B cell (primary cell): ENCODE data around the gene COX6B2. TPM values are rescaled to one million over a fixed set of nuclear protein-coding genes. Genes with fewer than 3 reads are reported as not detected.

Experiments
- ATAC-seq: fragments of 200-7000 bp; cut with Tn5 transposase; one replicate; pipeline ENCODE4 v1.10.0; 2021; ENCODE audit warnings: low read depth, mild to moderate bottlenecking, moderate number of reproducible peaks, moderate library complexity
- CTCF ChIA-PET: fragments of 350-600 bp; sonication (Branson Sonifier 250); formaldehyde crosslinking; loops from one replicate; lab custom pipeline; 2021; ENCODE audit warnings: antibody characterized with exemption, inconsistent platforms; lab: Charles Lee
- POLR2A ChIA-PET: fragments of 350-600 bp; sonication (Branson Sonifier 250); formaldehyde crosslinking; loops from one replicate; lab custom pipeline; 2021; ENCODE audit warnings: antibody characterized with exemption; lab: Charles Lee
- DNase-seq: peaks from one replicate; pipeline ENCODE4 v3.0.0; 2013
- H2AFZ ChIP-seq: 2 replicates; pipeline ENCODE4 v1.6.1; 2012; ENCODE audit warnings: mild to moderate bottlenecking, low read depth, low read length; ENCODE audit not compliant: insufficient read depth, poor library complexity, severe bottlenecking
- H3K27ac ChIP-seq, 2 donors: 1 replicate in 1 of 2; 2 replicates in 1 of 2; pipeline ENCODE4 v1.5.1; 2012 to 2013; ENCODE audit warnings: low read length in 2 of 2, mild to moderate bottlenecking in 2 of 2, moderate library complexity in 1 of 2
- H3K27me3 ChIP-seq, 4 experiments: fragments of 200-600 bp in 1 of 4; sonication (generic) in 1 of 4; replicated peaks in 1 of 4; 1 replicate in 2 of 4; 2 replicates in 2 of 4; pipeline versions ENCODE4 v1.6.1 to v1.7.0; 2013 to 2016; ENCODE audit warnings: low read length in 3 of 4, mild to moderate bottlenecking in 2 of 4, mixed read lengths in 1 of 4, moderate library complexity in 1 of 4; ENCODE audit not compliant: insufficient read depth in 4 of 4, control insufficient read depth in 3 of 4; ENCODE audit errors: control extremely low read depth in 1 of 4
- H3K36me3 ChIP-seq, 2 experiments: replicated peaks in 1 of 2; 1 replicate in 1 of 2; 2 replicates in 1 of 2; pipeline versions ENCODE4 v1.6.1 to v1.7.1; 2013; ENCODE audit warnings: low read length in 1 of 2; ENCODE audit not compliant: insufficient read depth in 2 of 2, control insufficient read depth in 1 of 2; ENCODE audit errors: control extremely low read depth in 1 of 2, extremely low read depth in 1 of 2
- H3K4me1 ChIP-seq, 2 donors: fragments of 200-600 bp in 1 of 2; sonication (generic) in 1 of 2; 1 replicate in 1 of 2; 2 replicates in 1 of 2; pipeline versions ENCODE4 v1.5.1 to v1.6.1; 2013 to 2017; ENCODE audit warnings: low read length in 2 of 2; ENCODE audit not compliant: control insufficient read depth in 2 of 2, insufficient read depth in 2 of 2
- H3K4me2 ChIP-seq: replicated peaks from 2 replicates; pipeline ENCODE3; 2012; ENCODE audit warnings: mild to moderate bottlenecking, low read depth, low read length; ENCODE audit not compliant: poor library complexity, severe bottlenecking
- H3K4me3 ChIP-seq, 5 experiments: fragments of 200-600 bp in 1 of 5; sonication (generic) in 1 of 5; 1 replicate in 3 of 5; 2 replicates in 2 of 5; pipeline versions ENCODE4 v1.5.1 to v1.7.0; 2011 to 2016; ENCODE audit warnings: low read length in 4 of 5, mild to moderate bottlenecking in 4 of 5, low read depth in 2 of 5, control low read depth in 1 of 5, moderate library complexity in 1 of 5; ENCODE audit not compliant: insufficient read depth in 1 of 5; ENCODE audit errors: control extremely low read depth in 1 of 5, extremely low read depth in 1 of 5
- H3K79me2 ChIP-seq: fragments of 200-600 bp; sonication (generic); one replicate; pipeline ENCODE4 v1.6.0; 2016; ENCODE audit warnings: low read length; ENCODE audit not compliant: control insufficient read depth, insufficient read depth
- H3K9ac ChIP-seq: fragments of 200-600 bp; sonication (generic); 2 replicates; pipeline ENCODE4 v1.6.1; 2017; ENCODE audit warnings: mild to moderate bottlenecking, low read length, moderate library complexity
- H3K9me3 ChIP-seq, 3 donors: one replicate each; pipeline versions ENCODE4 v1.6.1 to v1.7.1; 2013; ENCODE audit warnings: low read length in 2 of 3; ENCODE audit not compliant: control insufficient read depth in 2 of 3, insufficient read depth in 1 of 3; ENCODE audit errors: control extremely low read depth in 1 of 3
- H4K20me1 ChIP-seq: 2 replicates; pipeline ENCODE4 v1.6.0; 2012; ENCODE audit warnings: mild to moderate bottlenecking, low read length; ENCODE audit not compliant: insufficient read depth, control insufficient read depth, poor library complexity, severe bottlenecking
- H3K27ac Mint-ChIP-seq: one replicate; pipeline ENCODE4 v1.8.0; 2021; ENCODE audit warnings: mixed read lengths
- H3K27me3 Mint-ChIP-seq: one replicate; pipeline ENCODE4 v1.8.0; 2021; ENCODE audit warnings: mixed read lengths
- H3K4me1 Mint-ChIP-seq: one replicate; pipeline ENCODE4 v1.8.0; 2021; ENCODE audit warnings: mixed read lengths
- H3K4me3 Mint-ChIP-seq: one replicate; pipeline ENCODE4 v1.8.0; 2021; ENCODE audit warnings: mixed read lengths
- H3K9me3 Mint-ChIP-seq: one replicate; pipeline ENCODE4 v1.8.0; 2022; ENCODE audit warnings: mixed read lengths; ENCODE audit not compliant: insufficient read depth
- EZH2 ChIP-seq: IDR thresholded peaks from 2 replicates; pipeline ENCODE4 v1.6.1; 2012; ENCODE audit warnings: borderline replicate concordance, low read depth, mild to moderate bottlenecking, moderate library complexity, low read length; ENCODE audit not compliant: insufficient read depth, poor library complexity, severe bottlenecking
- WGBS: methylation state at CpG from one replicate; pipeline ENCODE4 v1.1.5; 2013; ENCODE audit warnings: missing lambda C conversion rate; ENCODE audit not compliant: insufficient coverage; 5-methylcytosine and 5-hydroxymethylcytosine counted together
- intact Hi-C: fragments of 100-400 bp; cut with micrococcal nuclease; formaldehyde crosslinking; loops from one replicate; pipeline ENCODE4 v1.10.0; 2022
- polyA plus RNA-seq: library from polyadenylated mRNA; depleted of rRNA; stranded (reverse); fragments of >200 nt; gene quantifications from 2 replicates; pipeline ENCODE4 v1.2.3, GENCODE V29; 2012
- total RNA-seq, 2 donors: library from RNA; stranded (reverse); fragments of 120-200 nt in 1 of 2; gene quantifications; 1 replicate in 1 of 2; 2 replicates in 1 of 2; pipeline versions ENCODE4 v1.2.3 to v1.2.4, GENCODE V29; 2013 to 2022
- TF ChIP-seq, protein P1 (sequence below): fragments of 200-600 bp; IDR thresholded peaks from one replicate; pipeline ENCODE4 v1.8.0; 2022; ENCODE audit warnings: antibody characterized with exemption, mild to moderate bottlenecking

The COX6B2 gene
- total and polyA plus RNA-seq, 2 donors (not counting 1 experiment from before 2014, with no cell fraction given) = not detected

DNA sequence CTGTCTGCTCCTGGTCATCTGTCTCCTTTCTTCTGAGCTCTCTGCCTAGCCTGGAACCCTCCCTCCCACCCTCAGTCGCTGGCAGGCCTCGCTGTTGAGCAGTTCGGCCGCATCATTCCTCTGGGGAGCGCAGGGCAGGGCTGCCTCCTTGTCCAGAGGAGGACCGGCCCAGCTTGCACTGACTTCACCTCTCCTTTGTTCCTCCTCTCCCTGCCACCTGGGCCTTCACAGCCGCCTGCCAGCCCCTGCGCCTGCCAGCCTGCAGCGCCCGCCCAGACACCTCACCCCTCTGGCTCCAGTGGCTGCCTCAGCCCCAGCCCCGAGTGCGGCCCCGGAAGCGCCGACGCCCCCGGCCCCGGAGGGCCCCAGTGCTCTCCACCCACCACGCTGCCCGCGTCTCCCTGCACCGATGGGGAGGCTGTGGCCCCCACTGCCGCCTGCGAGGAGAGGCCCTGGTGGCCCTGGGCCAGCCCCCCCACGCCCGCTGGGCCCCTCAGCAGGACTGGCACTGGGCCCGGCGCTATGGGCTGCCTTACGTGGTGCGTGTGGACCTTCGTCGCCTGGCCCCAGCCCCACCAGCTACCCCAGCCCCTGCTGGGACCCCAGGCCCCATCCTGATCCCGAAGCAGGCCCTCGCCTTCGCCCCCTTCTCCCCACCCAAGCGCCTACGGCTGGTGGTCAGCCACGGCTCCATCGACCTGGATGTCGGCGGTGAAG is 7.6 kb downstream of the COX6B2 start:
- 94% methylated on average over 36 of the region's 41 CpGs for WGBS
- intact Hi-C loops = no loop called here
- DNase-seq = no peak
- Mint-ChIP-seq H3K27me3 (peaks cover 15% of the 10 kb centered on the region), H3K4me3 (no peak overlapping the region), H3K27ac (no peak overlapping the region), H3K4me1 (peaks cover 2% of the 10 kb centered on the region), H3K9me3 (no peaks in the 10 kb centered on the region)
- Histone ChIP-seq H2AFZ (no peak overlapping the region), H3K36me3 (peaks cover 0 to 10% of the 10 kb centered on the region in 2 experiments), H3K9me3 (no peaks in the 10 kb centered on the region), H3K4me3 (no peak overlapping the region), H3K27me3 (peaks cover 0 to 15% (median 5%) of the 10 kb centered on the region in 4 experiments), H4K20me1 (no peaks in the 10 kb centered on the region), H3K4me2 (no peak overlapping the region), H3K9ac (no peak overlapping the region), H3K79me2 (peaks cover under 1% of the 10 kb centered on the region), H3K27ac (no peak overlapping the region), H3K4me1 (peaks cover 0 to 3% of the 10 kb centered on the region in 2 donors)
- no peak for TF ChIP-seq EZH2
- TF ChIP-seq, protein P1, sequence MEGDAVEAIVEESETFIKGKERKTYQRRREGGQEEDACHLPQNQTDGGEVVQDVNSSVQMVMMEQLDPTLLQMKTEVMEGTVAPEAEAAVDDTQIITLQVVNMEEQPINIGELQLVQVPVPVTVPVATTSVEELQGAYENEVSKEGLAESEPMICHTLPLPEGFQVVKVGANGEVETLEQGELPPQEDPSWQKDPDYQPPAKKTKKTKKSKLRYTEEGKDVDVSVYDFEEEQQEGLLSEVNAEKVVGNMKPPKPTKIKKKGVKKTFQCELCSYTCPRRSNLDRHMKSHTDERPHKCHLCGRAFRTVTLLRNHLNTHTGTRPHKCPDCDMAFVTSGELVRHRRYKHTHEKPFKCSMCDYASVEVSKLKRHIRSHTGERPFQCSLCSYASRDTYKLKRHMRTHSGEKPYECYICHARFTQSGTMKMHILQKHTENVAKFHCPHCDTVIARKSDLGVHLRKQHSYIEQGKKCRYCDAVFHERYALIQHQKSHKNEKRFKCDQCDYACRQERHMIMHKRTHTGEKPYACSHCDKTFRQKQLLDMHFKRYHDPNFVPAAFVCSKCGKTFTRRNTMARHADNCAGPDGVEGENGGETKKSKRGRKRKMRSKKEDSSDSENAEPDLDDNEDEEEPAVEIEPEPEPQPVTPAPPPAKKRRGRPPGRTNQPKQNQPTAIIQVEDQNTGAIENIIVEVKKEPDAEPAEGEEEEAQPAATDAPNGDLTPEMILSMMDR = no peak
- no peak for ATAC-seq
- ChIA-PET CTCF (no interaction called here), POLR2A (no interaction called here)
